G401 (cell line): ENCODE data around the gene UBR1. TPM values are rescaled to one million over a fixed set of nuclear protein-coding genes. Genes with fewer than 3 reads are reported as not detected.
"Not testable (repeated sequence)": the region's sequence is repeated elsewhere in the genome, so short reads cannot be mapped to it uniquely, and the experiment has no call there.

ENCODE experiments used
- DNase-seq: peaks from one replicate; pipeline ENCODE4 v3.0.0-alpha.2; 2015; ENCODE audit warnings: low spot score
- in situ Hi-C: cut with HindIII; loops from 2 replicates; pipeline ENCODE4 v1.10.0; 2016; ENCODE audit warnings: low sequenced_read_pairs, mixed read lengths
- total RNA-seq: library from RNA; depleted of rRNA; stranded (reverse); fragments of >200 nt; shearing (Covaris generic); gene quantifications from 2 replicates; pipeline ENCODE4 v1.2.3, GENCODE V29; 2014

The UBR1 gene
- total RNA-seq, 1 experiment from 2014 or later: 18.8 TPM

GRCh38 chr15:42931702-42932486 is 173.9 kb downstream of the UBR1 start:
- DNase-seq: no peak
- in situ Hi-C loops: loop anchor here (25.0 kb wide), 2 partner anchors 120 to 220 kb away; no protein-coding TSS in a partner anchor

- DNase-seq: no peak
- in situ Hi-C loops: loop anchor here (25.0 kb wide), 2 partner anchors 117 to 217 kb away; no protein-coding TSS in a partner anchor
These were observed 176.5 kb downstream of the UBR1 start for GRCh38 chr15:42929306-42929848.

- peak; percentile 59 for DNase-seq
- in situ Hi-C loops: no loop called here
These were observed 184.5 kb downstream of the UBR1 start for GRCh38 chr15:42921342-42921731.

GRCh38 chr15:42920519-42921341 is 185.1 kb downstream of the UBR1 start, which contains the start of gene TTBK2:
TTBK2 (minus strand) TSS chr15:42920778; CDS start chr15:42878617, 42,161 bp downstream.
- in situ Hi-C loops: no loop called here
- peak; percentile 100 for DNase-seq

GRCh38 chr15:42919799-42920518 is 185.9 kb downstream of the UBR1 start:
- in situ Hi-C loops: no loop called here
- DNase-seq: peak; percentile 58

- peak; percentile 18 for DNase-seq
- in situ Hi-C loops: no loop called here
These were observed 186.5 kb downstream of the UBR1 start for GRCh38 chr15:42919308-42919707.

GRCh38 chr15:42918047-42918446 is 187.8 kb downstream of the UBR1 start:
- in situ Hi-C loops: no loop called here

GRCh38 chr15:42915654-42916315 is 190.1 kb downstream of the UBR1 start:
- no peak for DNase-seq
- in situ Hi-C loops: no loop called here

More at GRCh38 chr15:42918047-42918446, 187.8 kb downstream of the UBR1 start:
- no peak for DNase-seq

GRCh38 chr15:42914728-42915497 is 190.9 kb downstream of the UBR1 start:
- in situ Hi-C loops: no loop called here
- DNase-seq: no peak

- in situ Hi-C loops: no loop called here
- DNase-seq: no peak
These were observed 194.7 kb downstream of the UBR1 start for GRCh38 chr15:42911058-42911592.

GRCh38 chr15:42908538-42908937 is 197.3 kb downstream of the UBR1 start:
- no peak for DNase-seq
- in situ Hi-C loops: no loop called here

- no peak for DNase-seq
- in situ Hi-C loops: no loop called here
These were observed 202.2 kb downstream of the UBR1 start for GRCh38 chr15:42903388-42904324.

GRCh38 chr15:42893911-42894310 is 211.9 kb downstream of the UBR1 start:
- in situ Hi-C loops, DNase-seq: not testable (repeated sequence)
